ENCODE results near the gene DNAAF9. TPM values are rescaled to one million over a fixed set of nuclear protein-coding genes. Genes with fewer than 3 reads are reported as not detected.

The DNAAF9 gene
- total and polyA plus RNA-seq, 2 donors (not counting 3 experiments of a cell fraction or from before 2014, with no cell fraction given) = 7.6 to 20.9 TPM

DNA sequence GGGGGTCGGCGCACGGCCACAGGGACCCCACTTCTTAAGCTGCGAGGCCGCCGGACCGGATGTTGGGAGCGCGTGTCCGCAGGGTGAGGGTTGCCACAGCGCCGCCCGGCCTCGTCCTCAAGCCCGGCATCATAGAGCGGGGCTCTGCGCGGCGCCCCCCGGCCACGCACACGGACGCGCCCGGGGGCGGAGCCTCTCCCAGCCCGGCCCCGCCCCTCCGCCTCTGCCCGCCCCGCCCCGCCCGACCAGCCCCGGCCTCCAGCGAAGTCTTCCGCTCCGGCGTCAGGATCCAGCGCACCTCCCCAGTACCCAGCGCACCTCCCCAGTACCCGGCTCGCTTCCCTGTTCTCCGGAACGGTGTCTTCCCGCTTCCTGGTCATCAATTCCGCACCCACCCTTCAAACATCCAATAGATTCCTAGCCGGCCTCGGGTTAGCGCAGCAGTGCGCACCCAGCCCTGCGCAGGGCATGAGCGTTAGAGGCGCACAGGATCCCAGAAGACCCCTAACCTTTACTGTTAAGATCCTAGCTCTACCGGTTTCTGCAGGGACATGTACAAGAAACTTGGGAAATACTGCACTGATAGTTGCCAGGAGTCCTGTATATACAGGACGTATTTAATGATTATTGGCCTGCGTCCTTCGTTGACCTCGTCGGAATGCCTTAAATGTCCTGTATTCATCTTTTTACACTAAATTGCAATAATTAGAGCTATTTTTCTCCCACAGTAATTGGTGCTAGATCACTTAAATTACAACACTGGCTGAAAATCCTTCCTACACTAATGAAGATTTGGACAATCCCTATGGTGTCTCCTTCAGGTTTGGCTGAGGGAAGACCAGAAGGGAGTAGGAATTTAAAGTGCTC lies 535 bp upstream of the DNAAF9 start:
- POLR2A ChIA-PET = interaction anchor here (0.6 kb wide), 1 partner anchor 92 kb away, joined by 4 read pairs; no protein-coding TSS in a partner anchor
- H3K9ac ChIP-seq (replicated peaks; ENCODE audit: extremely low read depth, insufficient read depth, low read length) = peak overlapping the region; percentile 26
- DNase-seq (ENCODE audit: low read depth, low spot score) = peak; percentile 78

DNA sequence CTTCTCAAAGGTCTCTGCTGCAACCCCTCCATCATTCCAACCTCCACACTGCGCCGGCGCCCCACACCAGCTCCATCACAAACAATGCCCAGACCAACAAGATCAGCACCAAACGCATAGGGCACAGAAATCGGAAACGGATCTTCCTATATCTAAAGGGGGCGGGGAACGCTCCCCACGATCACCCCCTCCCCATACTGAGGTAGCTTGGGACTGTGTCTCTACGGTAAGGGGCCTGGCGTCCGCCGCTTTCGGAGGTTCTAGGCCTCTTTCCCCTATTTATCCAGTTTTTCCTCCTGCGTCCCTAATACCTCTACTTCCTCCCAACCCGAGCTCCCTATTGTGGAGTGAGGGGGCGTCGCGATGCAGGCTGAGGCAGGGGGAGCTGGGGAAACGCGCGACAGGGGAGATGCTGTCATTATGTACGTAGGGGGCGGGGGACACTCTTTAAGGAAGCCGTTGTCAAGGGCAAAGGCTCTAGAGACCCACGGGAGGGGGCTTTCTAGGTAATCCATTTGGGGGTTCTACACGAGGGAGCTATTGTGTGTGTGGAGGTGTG lies 909 bp downstream of the DNAAF9 start:
- no peak overlapping the region for H3K27ac ChIP-seq (ENCODE audit: insufficient read depth, low read depth, low read length)
- FAIRE-seq = peak; percentile 66
- no TSS peak for BruUV-seq (replicated peaks)
- H3K9me1 ChIP-seq (replicated peaks; ENCODE audit: control insufficient read depth, extremely low read depth, insufficient read depth, low read length) = no peaks in the 10 kb centered on the region
- peak; percentile 31 for DNase-seq (ENCODE audit: low read depth, low spot score)
- no peak for TF ChIP-seq EZH2 (IDR thresholded peaks at IDR 0.05; ENCODE audit: borderline replicate concordance, low read depth, low read length, severe bottlenecking)
- no peak for TF ChIP-seq POLR2AphosphoS5 (IDR thresholded peaks at IDR 0.05; ENCODE audit: insufficient read depth, low read depth, low read length)
- peak overlapping the region; percentile 87 for H2AFZ ChIP-seq (ENCODE audit: low read depth, low read length)
- peaks cover 50% of the 10 kb centered on the region for H3K79me2 ChIP-seq (ENCODE audit: control insufficient read depth, insufficient read depth, low read length)
- H3K4me1 ChIP-seq (ENCODE audit: control insufficient read depth, extremely low read depth, insufficient read depth, low read length) = peaks cover 27% of the 10 kb centered on the region
- CTCF ChIA-PET = interaction anchor here (0.6 to 1.1 kb wide), 3 partner anchors 28 to 313 kb away, joined by 3 to 4 read pairs (median 4); no protein-coding TSS in a partner anchor
- H3K9me3 ChIP-seq (replicated peaks; ENCODE audit: control insufficient read depth, insufficient read depth, low read length) = no peaks in the 10 kb centered on the region
- peaks cover 10% of the 10 kb centered on the region for H4K20me1 ChIP-seq (replicated peaks; ENCODE audit: control insufficient read depth, extremely low read depth, insufficient read depth, low read length)
- intact Hi-C loops (cut with micrococcal nuclease) = loop anchor here (1.0 to 5.0 kb wide), 3 partner anchors 28 to 361 kb away; partner anchors contain the start of gene ADISSP
- peak overlapping the region; percentile 78 to 95 (median 87) for H3K4me3 ChIP-seq (replicated peaks in 1 of 3; ENCODE audit: insufficient read depth in 1 of 3, low read depth in 1 of 3, low read length in 3 of 3)
- H3K36me3 ChIP-seq (ENCODE audit: control insufficient read depth in 2 of 2, extremely low read depth in 1 of 2, insufficient read depth in 2 of 2, low read length in 2 of 2) = no peaks in the 10 kb centered on the region
- no peaks in the 10 kb centered on the region for H3K27me3 ChIP-seq (ENCODE audit: control insufficient read depth in 2 of 2, insufficient read depth in 2 of 2, low read length in 2 of 2)
- dilution Hi-C loops (cut with MboI; ENCODE audit: extremely low pct_ligation_motif_present, low sequenced_read_pairs) = no loop called here
- H3K9ac ChIP-seq (replicated peaks; ENCODE audit: extremely low read depth, insufficient read depth, low read length) = peak overlapping the region; percentile 80
- peak overlapping the region; percentile 86 for H3K4me2 ChIP-seq (ENCODE audit: insufficient read depth, low read length)
- POLR2A ChIA-PET = no interaction called here

More for the DNA sequence above, 535 bp upstream of the DNAAF9 start:
- no peaks in the 10 kb centered on the region for H3K9me1 ChIP-seq (replicated peaks; ENCODE audit: control insufficient read depth, extremely low read depth, insufficient read depth, low read length)
- no peaks in the 10 kb centered on the region for H3K36me3 ChIP-seq (ENCODE audit: control insufficient read depth in 2 of 2, extremely low read depth in 1 of 2, insufficient read depth in 2 of 2, low read length in 2 of 2)
- FAIRE-seq = no peak
- H3K4me2 ChIP-seq (ENCODE audit: insufficient read depth, low read length) = peak overlapping the region; percentile 99
- intact Hi-C loops (cut with micrococcal nuclease) = loop anchor here (1.0 to 5.0 kb wide), 4 partner anchors 30 to 359 kb away; partner anchors contain the start of genes ADISSP and ATRN
- dilution Hi-C loops (cut with MboI; ENCODE audit: extremely low pct_ligation_motif_present, low sequenced_read_pairs) = no loop called here
- H3K27me3 ChIP-seq (ENCODE audit: control insufficient read depth in 2 of 2, insufficient read depth in 2 of 2, low read length in 2 of 2) = peaks cover 0 to 7% of the 10 kb centered on the region in 2 experiments
- H3K79me2 ChIP-seq (ENCODE audit: control insufficient read depth, insufficient read depth, low read length) = peaks cover 37% of the 10 kb centered on the region
- H3K9me3 ChIP-seq (replicated peaks; ENCODE audit: control insufficient read depth, insufficient read depth, low read length) = no peaks in the 10 kb centered on the region
- peaks cover 6% of the 10 kb centered on the region for H4K20me1 ChIP-seq (replicated peaks; ENCODE audit: control insufficient read depth, extremely low read depth, insufficient read depth, low read length)
- peak overlapping the region; percentile 78 to 89 (median 84) for H3K4me3 ChIP-seq (replicated peaks in 1 of 3; ENCODE audit: insufficient read depth in 1 of 3, low read depth in 1 of 3, low read length in 3 of 3)
- no TSS peak for BruUV-seq (replicated peaks)
- peak overlapping the region; percentile 98 for H2AFZ ChIP-seq (ENCODE audit: low read depth, low read length)
- H3K4me1 ChIP-seq (ENCODE audit: control insufficient read depth, extremely low read depth, insufficient read depth, low read length) = peaks cover 27% of the 10 kb centered on the region
- peak overlapping the region; percentile 20 for H3K27ac ChIP-seq (ENCODE audit: insufficient read depth, low read depth, low read length)
- CTCF ChIA-PET = interaction anchor here (0.5 to 1.0 kb wide), 4 partner anchors 52 to 155 kb away, joined by 3 read pairs; partner anchors contain the start of gene ATRN
- peak; percentile 73 for TF ChIP-seq POLR2A (IDR thresholded peaks at IDR 0.05; ENCODE audit: low read depth, low read length)
- no peak for TF ChIP-seq MYC (IDR thresholded peaks at IDR 0.05; ENCODE audit: low read depth, low read length)
- TF ChIP-seq POLR2AphosphoS5 (IDR thresholded peaks at IDR 0.05; ENCODE audit: insufficient read depth, low read depth, low read length) = peak; percentile 82

Data from endothelial cell of umbilical vein (primary cell).